H9 (cell line): ENCODE results near the gene UBE2N. TPM values are rescaled to one million over a fixed set of nuclear protein-coding genes. Genes with fewer than 3 reads are reported as not detected.
A peak's percentile ranks its signal among the peaks of the same experiment; 100 is the strongest.

Experiments used
- DNase-seq: peaks from one replicate; pipeline ENCODE4 v3.0.0-alpha.2; 2017
- H2AFZ ChIP-seq: one replicate; pipeline ENCODE4 v1.6.1; 2013; ENCODE audit warnings: mild to moderate bottlenecking, low read length, control low read depth, moderate library complexity
- H2AK5ac ChIP-seq: 2 replicates; pipeline ENCODE4 v1.6.1; 2013; ENCODE audit warnings: low read length, control low read depth, mixed read lengths; ENCODE audit not compliant: insufficient read length
- H2BK120ac ChIP-seq: one replicate; pipeline ENCODE4 v1.6.1; 2013; ENCODE audit warnings: low read depth, mild to moderate bottlenecking, low read length, control low read depth, inconsistent platforms; ENCODE audit not compliant: poor library complexity, severe bottlenecking
- H2BK12ac ChIP-seq: 2 replicates; pipeline ENCODE4 v1.6.1; 2013; ENCODE audit warnings: low read length, control low read depth, mixed read lengths, low read depth; ENCODE audit not compliant: insufficient read length
- H2BK15ac ChIP-seq: 2 replicates; pipeline ENCODE4 v1.6.1; 2013; ENCODE audit warnings: low read depth, low read length, control low read depth
- H2BK20ac ChIP-seq: one replicate; pipeline ENCODE4 v1.6.1; 2013; ENCODE audit warnings: low read depth, mild to moderate bottlenecking, low read length, control low read depth, inconsistent platforms; ENCODE audit not compliant: poor library complexity, severe bottlenecking
- H2BK5ac ChIP-seq: 2 replicates; pipeline ENCODE4 v1.6.1; 2013; ENCODE audit warnings: low read length, control low read depth, mixed read lengths; ENCODE audit not compliant: insufficient read length
- H3K14ac ChIP-seq: 2 replicates; pipeline ENCODE4 v1.6.1; 2013; ENCODE audit warnings: low read length, control low read depth; ENCODE audit not compliant: insufficient read depth
- H3K18ac ChIP-seq: 2 replicates; pipeline ENCODE4 v1.6.1; 2013; ENCODE audit warnings: low read depth, mild to moderate bottlenecking, mixed read lengths, low read length, control low read depth; ENCODE audit not compliant: insufficient read length
- H3K23ac ChIP-seq: 2 replicates; pipeline ENCODE4 v1.6.1; 2013; ENCODE audit warnings: low read length, control low read depth, mixed read lengths, low read depth; ENCODE audit not compliant: insufficient read length
- H3K23me2 ChIP-seq: 2 replicates; pipeline ENCODE4 v1.6.1; 2013; ENCODE audit warnings: low read depth, mild to moderate bottlenecking, mixed read lengths, low read length, control low read depth; ENCODE audit not compliant: insufficient read length, poor library complexity, severe bottlenecking
- H3K27ac ChIP-seq: 2 replicates; pipeline ENCODE4 v1.5.1; 2013; ENCODE audit warnings: low read length, control low read depth, mixed read lengths, low read depth; ENCODE audit not compliant: insufficient read length
- H3K27me3 ChIP-seq: 2 replicates; pipeline ENCODE4 v1.6.1; 2013; ENCODE audit warnings: low read length, control low read depth, inconsistent platforms; ENCODE audit not compliant: insufficient read depth
- H3K4ac ChIP-seq: 2 replicates; pipeline ENCODE4 v1.6.1; 2013; ENCODE audit warnings: low read depth, mild to moderate bottlenecking, control low read depth, inconsistent platforms, low read length, moderate library complexity
- H3K4me1 ChIP-seq: 2 replicates; pipeline ENCODE4 v1.6.1; 2013; ENCODE audit warnings: low read length, control low read depth, inconsistent platforms; ENCODE audit not compliant: insufficient read depth
- H3K4me2 ChIP-seq: 2 replicates; pipeline ENCODE4 v1.6.1; 2013; ENCODE audit warnings: low read length, control low read depth, mixed read lengths; ENCODE audit not compliant: insufficient read length, insufficient read depth
- H3K56ac ChIP-seq: 2 replicates; pipeline ENCODE4 v1.6.1; 2013; ENCODE audit warnings: low read depth, mild to moderate bottlenecking, mixed read lengths, low read length, control low read depth; ENCODE audit not compliant: insufficient read length
- H3K79me1 ChIP-seq: 2 replicates; pipeline ENCODE4 v1.6.1; 2013; ENCODE audit warnings: low read depth, mild to moderate bottlenecking, moderate library complexity, low read length, control low read depth, inconsistent platforms; ENCODE audit not compliant: insufficient read depth, poor library complexity, severe bottlenecking
- H3K79me2 ChIP-seq: 2 replicates; pipeline ENCODE4 v1.6.1; 2013; ENCODE audit warnings: low read length, control low read depth, inconsistent platforms; ENCODE audit not compliant: insufficient read depth
- H3K9ac ChIP-seq: 2 replicates; pipeline ENCODE4 v1.6.1; 2013; ENCODE audit warnings: low read length, control low read depth, mixed read lengths; ENCODE audit not compliant: insufficient read length; ENCODE audit errors: extremely low read depth
- H3K9me3 ChIP-seq: one replicate; pipeline ENCODE4 v1.6.1; 2013; ENCODE audit warnings: low read depth, low read length, inconsistent platforms; ENCODE audit not compliant: control insufficient read depth
- H3T11ph ChIP-seq: one replicate; pipeline ENCODE4 v1.6.1; 2013; ENCODE audit warnings: mild to moderate bottlenecking, low read length, control low read depth, inconsistent platforms
- H4K20me1 ChIP-seq: one replicate; pipeline ENCODE4 v1.6.1; 2013; ENCODE audit not compliant: control insufficient read depth, insufficient read length, insufficient read depth
- H4K5ac ChIP-seq: 2 replicates; pipeline ENCODE4 v1.6.1; 2013; ENCODE audit warnings: low read depth, mild to moderate bottlenecking, mixed read lengths, low read length, control low read depth; ENCODE audit not compliant: insufficient read length
- H4K8ac ChIP-seq: replicated peaks from 2 replicates; pipeline ENCODE4 v1.6.1; 2013; ENCODE audit warnings: low read length, control low read depth, mixed read lengths, low read depth; ENCODE audit not compliant: insufficient read length
- H4K91ac ChIP-seq: 2 replicates; pipeline ENCODE4 v1.6.1; 2013; ENCODE audit warnings: low read depth, mild to moderate bottlenecking, moderate library complexity, mixed read lengths, low read length, control low read depth; ENCODE audit not compliant: insufficient read length
- H3K27ac Mint-ChIP-seq, 3 experiments: 2 replicates in 2 of 3; 3 replicates in 1 of 3; pipeline ENCODE4 v1.8.0; 2020 to 2021; ENCODE audit warnings: mixed read lengths in 3 of 3, mild to moderate bottlenecking in 1 of 3, moderate library complexity in 1 of 3
- H3K27me3 Mint-ChIP-seq: 2 replicates; pipeline ENCODE4 v1.8.0; 2021; ENCODE audit warnings: low read depth, mild to moderate bottlenecking, moderate library complexity, mixed read lengths
- H3K36me3 Mint-ChIP-seq, 3 experiments: 2 replicates in 2 of 3; 3 replicates in 1 of 3; pipeline ENCODE4 v1.8.0; 2020 to 2021; ENCODE audit warnings: low read depth in 3 of 3, mixed read lengths in 3 of 3; ENCODE audit not compliant: insufficient read depth in 1 of 3
- H3K4me1 Mint-ChIP-seq, 2 experiments: 2 replicates each; pipeline ENCODE4 v1.8.0; 2020; ENCODE audit warnings: mixed read lengths in 2 of 2
- H3K4me3 Mint-ChIP-seq, 2 experiments: 2 replicates in 1 of 2; 3 replicates in 1 of 2; pipeline ENCODE4 v1.8.0; 2020 to 2021; ENCODE audit warnings: mild to moderate bottlenecking in 2 of 2, mixed read lengths in 2 of 2, moderate library complexity in 1 of 2
- H3K9me3 Mint-ChIP-seq, 2 experiments: 2 replicates in 1 of 2; 3 replicates in 1 of 2; pipeline ENCODE4 v1.8.0; 2020; ENCODE audit warnings: mild to moderate bottlenecking in 2 of 2, mixed read lengths in 2 of 2, moderate library complexity in 1 of 2
- WGBS: extraction: QIAGEN DNeasy Blood & Tissue Kit; methylation state at CpG from one replicate; pipeline ENCODE4 v1.1.7; 2013; ENCODE audit warnings: missing lambda C conversion rate, low lambda C conversion rate, mixed read lengths; ENCODE audit not compliant: insufficient read length; ENCODE audit errors: extremely low coverage; 5-methylcytosine and 5-hydroxymethylcytosine counted together
- total RNA-seq: library from RNA; stranded (reverse); gene quantifications from 2 replicates; pipeline ENCODE4 v1.2.1, GENCODE V29; 2021
- TF ChIP-seq, protein P1 (sequence below): fragments of 200-600 bp; sonication (generic); conservative IDR thresholded peaks from 3 replicates; pipeline ENCODE4 v1.8.0; 2021; ENCODE audit warnings: antibody characterized with exemption, mild to moderate bottlenecking

UBE2N gene
- total RNA-seq, 1 experiment from 2014 or later = 192 TPM

DNA sequence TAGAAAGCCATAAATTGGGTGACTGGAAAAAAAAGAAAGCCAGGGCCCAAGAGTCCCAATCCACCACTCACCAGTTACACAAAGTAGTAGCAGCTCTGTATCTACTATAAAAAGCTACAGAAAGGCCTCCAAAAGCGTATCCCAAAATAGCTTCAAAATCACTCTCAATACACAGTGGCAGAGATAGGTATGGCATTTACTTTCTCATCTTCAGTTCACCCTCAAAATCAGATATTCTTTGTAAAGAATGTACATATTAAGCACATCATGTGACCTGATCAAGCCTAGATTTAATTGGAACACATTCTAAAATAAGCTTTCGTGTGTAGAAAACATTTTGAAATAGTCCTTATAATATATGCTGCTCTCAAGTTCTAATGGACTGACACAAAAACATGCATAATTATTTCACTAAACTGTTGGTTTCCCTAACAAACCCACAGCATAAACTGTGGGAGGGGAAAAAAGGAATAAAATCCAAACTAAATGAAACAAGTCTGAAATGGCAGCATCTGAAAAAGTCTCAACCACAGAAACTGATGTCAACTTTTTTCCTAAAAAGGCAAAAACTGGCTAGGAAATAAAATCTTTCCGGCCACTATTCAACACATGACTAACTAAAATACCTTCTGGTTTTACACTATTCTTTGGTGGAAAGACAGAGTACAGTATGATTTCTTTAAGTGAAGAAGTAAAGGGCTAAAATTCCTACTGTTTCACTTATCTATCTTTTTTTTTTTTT is 25.9 kb downstream of the UBE2N start:
- H3K27ac ChIP-seq = no peak overlapping the region
- no peak overlapping the region for H2BK5ac ChIP-seq
- no peak overlapping the region for H4K8ac ChIP-seq
- no peak overlapping the region for H4K91ac ChIP-seq
- no peak overlapping the region for H2BK12ac ChIP-seq
- H3K79me2 ChIP-seq = peaks cover 47% of the 10 kb centered on the region
- TF ChIP-seq, protein P1, sequence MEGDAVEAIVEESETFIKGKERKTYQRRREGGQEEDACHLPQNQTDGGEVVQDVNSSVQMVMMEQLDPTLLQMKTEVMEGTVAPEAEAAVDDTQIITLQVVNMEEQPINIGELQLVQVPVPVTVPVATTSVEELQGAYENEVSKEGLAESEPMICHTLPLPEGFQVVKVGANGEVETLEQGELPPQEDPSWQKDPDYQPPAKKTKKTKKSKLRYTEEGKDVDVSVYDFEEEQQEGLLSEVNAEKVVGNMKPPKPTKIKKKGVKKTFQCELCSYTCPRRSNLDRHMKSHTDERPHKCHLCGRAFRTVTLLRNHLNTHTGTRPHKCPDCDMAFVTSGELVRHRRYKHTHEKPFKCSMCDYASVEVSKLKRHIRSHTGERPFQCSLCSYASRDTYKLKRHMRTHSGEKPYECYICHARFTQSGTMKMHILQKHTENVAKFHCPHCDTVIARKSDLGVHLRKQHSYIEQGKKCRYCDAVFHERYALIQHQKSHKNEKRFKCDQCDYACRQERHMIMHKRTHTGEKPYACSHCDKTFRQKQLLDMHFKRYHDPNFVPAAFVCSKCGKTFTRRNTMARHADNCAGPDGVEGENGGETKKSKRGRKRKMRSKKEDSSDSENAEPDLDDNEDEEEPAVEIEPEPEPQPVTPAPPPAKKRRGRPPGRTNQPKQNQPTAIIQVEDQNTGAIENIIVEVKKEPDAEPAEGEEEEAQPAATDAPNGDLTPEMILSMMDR = no peak
- no peak overlapping the region for H3K9ac ChIP-seq
- no peaks in the 10 kb centered on the region for H3K27me3 ChIP-seq
- Mint-ChIP-seq H3K9me3 (no peaks in the 10 kb centered on the region), H3K27me3 (no peaks in the 10 kb centered on the region), H3K4me3 (no peak overlapping the region), H3K4me1 (peaks cover 26 to 27% of the 10 kb centered on the region in 2 experiments), H3K27ac (peak overlapping the region in 1 of 3 experiments; percentile 73; a peak in 3 of 7 replicates), H3K36me3 (peaks cover 9 to 16% (median 9%) of the 10 kb centered on the region in 3 experiments; a peak in 6 of 7 replicates)
- no peak overlapping the region for H3K23ac ChIP-seq
- H4K5ac ChIP-seq = no peak overlapping the region
- H4K20me1 ChIP-seq = no peaks in the 10 kb centered on the region
- no peaks in the 10 kb centered on the region for H3K9me3 ChIP-seq
- no peak overlapping the region for H3K14ac ChIP-seq
- H3K23me2 ChIP-seq = no peaks in the 10 kb centered on the region
- H2AK5ac ChIP-seq = no peak overlapping the region
- H3K56ac ChIP-seq = no peak overlapping the region
- H3T11ph ChIP-seq = no peak overlapping the region
- H3K4me2 ChIP-seq = no peak overlapping the region
- no peak overlapping the region for H2BK15ac ChIP-seq
- no peak overlapping the region for H3K4ac ChIP-seq
- H3K18ac ChIP-seq = no peak overlapping the region
- no CpG with 5 or more reads among the region's 3 CpGs for whole genome bisulfite sequencing
- H2BK20ac ChIP-seq = no peak overlapping the region
- no peak overlapping the region for H2BK120ac ChIP-seq
- H3K79me1 ChIP-seq = peaks cover 9% of the 10 kb centered on the region
- no peak for DNase-seq
- no peaks in the 10 kb centered on the region; the same call in 1 of the 2 replicates for H3K4me1 ChIP-seq
- no peak overlapping the region for H2AFZ ChIP-seq
